OCI-LY1 (cell line): ENCODE results near the gene RPE65.

Source experiments
- EZH2 ChIP-seq: fragments of 200-600 bp; sonication (generic), shearing (Covaris generic); IDR thresholded peaks from 2 replicates; pipeline ENCODE4 v1.8.0; 2017; ENCODE audit warnings: borderline replicate concordance, mixed run types, mild to moderate bottlenecking, antibody characterized with exemption, low read length, moderate library complexity, mixed read lengths
- TF ChIP-seq, protein P1 (sequence below): fragments of 200-600 bp; sonication (generic), shearing (Covaris generic); IDR thresholded peaks from 2 replicates; pipeline ENCODE4 v1.5.1; 2017; ENCODE audit warnings: mild to moderate bottlenecking, antibody characterized with exemption, low read length, moderate library complexity, mixed read lengths

DNA sequence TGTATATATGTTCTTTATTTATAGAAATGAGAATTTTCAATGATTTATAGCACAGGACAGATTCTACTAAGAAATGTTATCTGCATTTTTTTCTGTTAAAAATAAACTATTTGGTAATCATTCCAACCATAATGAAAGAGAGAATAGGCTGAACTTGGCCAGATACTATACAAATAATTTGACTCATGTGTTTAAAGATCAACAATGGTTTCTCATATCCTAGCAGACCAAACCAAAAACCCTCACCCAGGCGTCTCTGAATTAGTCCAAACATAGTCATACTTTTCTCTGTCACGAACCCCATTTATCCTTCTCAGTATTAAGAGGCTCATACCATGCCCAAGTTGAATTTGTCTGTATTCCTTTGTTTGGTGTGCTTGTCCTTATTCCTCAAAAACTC is 40.3 kb downstream of the RPE65 start:
- TF ChIP-seq, protein P1, sequence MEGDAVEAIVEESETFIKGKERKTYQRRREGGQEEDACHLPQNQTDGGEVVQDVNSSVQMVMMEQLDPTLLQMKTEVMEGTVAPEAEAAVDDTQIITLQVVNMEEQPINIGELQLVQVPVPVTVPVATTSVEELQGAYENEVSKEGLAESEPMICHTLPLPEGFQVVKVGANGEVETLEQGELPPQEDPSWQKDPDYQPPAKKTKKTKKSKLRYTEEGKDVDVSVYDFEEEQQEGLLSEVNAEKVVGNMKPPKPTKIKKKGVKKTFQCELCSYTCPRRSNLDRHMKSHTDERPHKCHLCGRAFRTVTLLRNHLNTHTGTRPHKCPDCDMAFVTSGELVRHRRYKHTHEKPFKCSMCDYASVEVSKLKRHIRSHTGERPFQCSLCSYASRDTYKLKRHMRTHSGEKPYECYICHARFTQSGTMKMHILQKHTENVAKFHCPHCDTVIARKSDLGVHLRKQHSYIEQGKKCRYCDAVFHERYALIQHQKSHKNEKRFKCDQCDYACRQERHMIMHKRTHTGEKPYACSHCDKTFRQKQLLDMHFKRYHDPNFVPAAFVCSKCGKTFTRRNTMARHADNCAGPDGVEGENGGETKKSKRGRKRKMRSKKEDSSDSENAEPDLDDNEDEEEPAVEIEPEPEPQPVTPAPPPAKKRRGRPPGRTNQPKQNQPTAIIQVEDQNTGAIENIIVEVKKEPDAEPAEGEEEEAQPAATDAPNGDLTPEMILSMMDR, result no peak
- no peak for TF ChIP-seq EZH2
